PC-3 (cell line): ENCODE data around the gene CRYL1.

ENCODE experiments used
- CTCF ChIP-seq: fragments of 300-600 bp; sonication (generic); conservative IDR thresholded peaks from 2 replicates; pipeline ENCODE4 v1.5.1; 2017; ENCODE audit warnings: antibody characterized with exemption, low read depth, mild to moderate bottlenecking, low read length
- EZH2 ChIP-seq: fragments of 300-600 bp; sonication (generic); IDR thresholded peaks from one replicate; pipeline ENCODE4 v1.6.1; 2017; ENCODE audit warnings: antibody characterized with exemption, mild to moderate bottlenecking, low read length; ENCODE audit not compliant: unreplicated experiment
- EZH2phosphoT487 ChIP-seq: fragments of 300-600 bp; sonication (generic); IDR thresholded peaks from 2 replicates; pipeline ENCODE4 v1.6.1; 2018; ENCODE audit warnings: mild to moderate bottlenecking, antibody characterized with exemption, low read length, borderline replicate concordance

- no peak for TF ChIP-seq CTCF
- no peak for TF ChIP-seq EZH2
- no peak for TF ChIP-seq EZH2phosphoT487
Observed at GRCh38 chr13:20465218-20465879, 60.3 kb downstream of the CRYL1 start.
